HUES64 (cell line): ENCODE measurements around the gene CGN.
"Not testable (repeated sequence)": the region's sequence is repeated elsewhere in the genome, so short reads cannot be mapped to it uniquely, and the experiment has no call there.

Source experiments
- H3K27ac ChIP-seq: 2 replicates; pipeline ENCODE4 v1.7.0; 2013; ENCODE audit warnings: low read depth, low read length, inconsistent platforms
- H3K27me3 ChIP-seq: 2 replicates; pipeline ENCODE4 v1.6.1; 2013; ENCODE audit warnings: mild to moderate bottlenecking, low read length; ENCODE audit not compliant: insufficient read depth
- H3K36me3 ChIP-seq: 2 replicates; pipeline ENCODE4 v1.6.1; 2013; ENCODE audit warnings: mild to moderate bottlenecking, low read length; ENCODE audit not compliant: insufficient read depth
- H3K4me1 ChIP-seq: 2 replicates; pipeline ENCODE4 v1.6.1; 2013; ENCODE audit warnings: mild to moderate bottlenecking, low read length, moderate library complexity; ENCODE audit not compliant: insufficient read depth
- H3K4me3 ChIP-seq: 2 replicates; pipeline ENCODE4 v1.5.1; 2013; ENCODE audit warnings: mild to moderate bottlenecking, low read length, moderate library complexity
- H3K9ac ChIP-seq: 2 replicates; pipeline ENCODE4 v1.6.1; 2013; ENCODE audit warnings: mild to moderate bottlenecking, low read depth, low read length
- H3K9me3 ChIP-seq: 2 replicates; pipeline ENCODE4 v1.6.1; 2013; ENCODE audit warnings: low read depth, low read length; ENCODE audit not compliant: insufficient read depth
- WGBS: fragments of 150-250, 120-280 bp; methylation state at CpG from one replicate; pipeline ENCODE4 v1.1.7; 2013; ENCODE audit warnings: missing lambda C conversion rate; 5-methylcytosine and 5-hydroxymethylcytosine counted together

Gene CGN

GRCh38 chr1:151512326-151512725, 1.1 kb downstream of the CGN start:
- Histone ChIP-seq H3K27ac (no peak overlapping the region; the same call in 1 of the 2 replicates), H3K27me3 (0 out of 2 replicates have a peak, but pooled peaks cover 2% of the 10 kb centered on the region), H3K4me3 (peak overlapping the region; percentile 93), H3K9me3 (no peaks in the 10 kb centered on the region), H3K9ac (peak overlapping the region; percentile 62; the same call in 1 of the 2 replicates), H3K4me1 (peaks cover 41% of the 10 kb centered on the region), H3K36me3 (no peaks in the 10 kb centered on the region)
- WGBS = 39% methylated on average over 4 of the region's 4 CpGs

GRCh38 chr1:151512801-151513625, 1.8 kb downstream of the CGN start:
- peak overlapping the region; percentile 28; the same call in 1 of the 2 replicates for H3K9ac ChIP-seq

DNA sequence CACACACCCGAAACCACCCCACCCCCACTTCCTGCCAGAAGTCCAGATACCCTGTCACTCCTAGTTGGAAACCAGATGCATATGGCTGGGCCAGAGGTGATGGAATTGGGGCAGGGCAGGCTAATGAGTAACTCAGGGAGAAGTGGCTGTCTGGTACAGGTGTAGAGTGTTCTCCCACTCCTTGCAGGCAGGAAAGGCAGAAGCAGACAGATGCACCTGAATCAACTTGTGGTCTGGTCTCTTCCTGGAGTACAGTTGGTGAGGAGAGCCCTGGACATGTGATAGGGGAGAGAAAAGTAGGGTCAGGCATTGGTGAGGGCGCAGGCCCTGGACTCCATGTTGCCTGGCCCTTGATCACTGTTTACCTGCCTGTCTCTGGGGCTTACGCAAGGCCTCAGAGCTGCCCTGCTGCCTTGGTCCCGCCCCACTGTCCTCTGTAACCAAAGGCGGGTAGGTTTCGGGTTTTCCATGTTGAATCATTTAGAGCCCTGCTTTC, 2.5 kb downstream of the CGN start:
- 71% methylated on average over 6 of the region's 6 CpGs for WGBS
- H3K27ac ChIP-seq = peak overlapping the region; percentile 59
- H3K36me3 ChIP-seq = peaks cover 7% of the 10 kb centered on the region; the same call in 1 of the 2 replicates
- H3K9ac ChIP-seq = peak overlapping the region; percentile 28; the same call in 1 of the 2 replicates
- peaks cover 41% of the 10 kb centered on the region for H3K4me1 ChIP-seq
- no peaks in the 10 kb centered on the region for H3K9me3 ChIP-seq
- peak overlapping the region; percentile 93 for H3K4me3 ChIP-seq
- 0 out of 2 replicates have a peak, but pooled peaks cover 2% of the 10 kb centered on the region for H3K27me3 ChIP-seq

More at GRCh38 chr1:151512801-151513625, 1.8 kb downstream of the CGN start:
- Histone ChIP-seq H3K9me3 (no peaks in the 10 kb centered on the region), H3K36me3 (no peaks in the 10 kb centered on the region), H3K27ac (peak overlapping the region; percentile 59), H3K27me3 (0 out of 2 replicates have a peak, but pooled peaks cover 2% of the 10 kb centered on the region), H3K4me3 (peak overlapping the region; percentile 93), H3K4me1 (peaks cover 41% of the 10 kb centered on the region)
- WGBS = 52% methylated on average over 8 of the region's 8 CpGs

- Histone ChIP-seq H3K4me3 (no peak overlapping the region), H3K4me1 (peaks cover 41% of the 10 kb centered on the region), H3K9ac (no peak overlapping the region), H3K36me3 (peaks cover 14% of the 10 kb centered on the region), H3K9me3 (no peaks in the 10 kb centered on the region), H3K27ac (peak overlapping the region; percentile 59), H3K27me3 (0 out of 2 replicates have a peak, but pooled peaks cover 2% of the 10 kb centered on the region)
- WGBS = 89% methylated on average over 4 of the region's 4 CpGs
Measured at GRCh38 chr1:151514366-151514765, 3.2 kb downstream of the CGN start.

GRCh38 chr1:151515265-151515664, 4.1 kb downstream of the CGN start:
- WGBS = 95% methylated on average over 3 of the region's 4 CpGs
- Histone ChIP-seq H3K36me3 (peaks cover 22% of the 10 kb centered on the region), H3K9me3 (no peaks in the 10 kb centered on the region), H3K4me1 (peaks cover 37% of the 10 kb centered on the region), H3K4me3 (no peak overlapping the region), H3K27me3 (0 out of 2 replicates have a peak, but pooled peaks cover 2% of the 10 kb centered on the region), H3K27ac (peak overlapping the region; percentile 60; the same call in 1 of the 2 replicates), H3K9ac (no peak overlapping the region; the same call in 1 of the 2 replicates)

GRCh38 chr1:151516031-151516511, 4.9 kb downstream of the CGN start:
- WGBS = 53% methylated on average over 1 of the region's 1 CpG
- H3K36me3 ChIP-seq = peaks cover 31% of the 10 kb centered on the region
- no peaks in the 10 kb centered on the region for H3K9me3 ChIP-seq
- peak overlapping the region; percentile 16; the same call in 1 of the 2 replicates for H3K9ac ChIP-seq
- 0 out of 2 replicates have a peak, but pooled peaks cover 2% of the 10 kb centered on the region for H3K27me3 ChIP-seq
- no peak overlapping the region for H3K4me3 ChIP-seq
- H3K4me1 ChIP-seq = peaks cover 34% of the 10 kb centered on the region
- H3K27ac ChIP-seq = peak overlapping the region; percentile 60

- WGBS = 93% methylated on average over 12 of the region's 12 CpGs
- H3K4me1 ChIP-seq = peaks cover 18% of the 10 kb centered on the region
- H3K9me3 ChIP-seq = no peaks in the 10 kb centered on the region
- H3K9ac ChIP-seq = no peak overlapping the region; the same call in 1 of the 2 replicates
- H3K27me3 ChIP-seq = no peaks in the 10 kb centered on the region
- H3K27ac ChIP-seq = no peak overlapping the region
- no peak overlapping the region for H3K4me3 ChIP-seq
- H3K36me3 ChIP-seq = peaks cover 42% of the 10 kb centered on the region
Measured at GRCh38 chr1:151518431-151518830, 7.2 kb downstream of the CGN start.

DNA sequence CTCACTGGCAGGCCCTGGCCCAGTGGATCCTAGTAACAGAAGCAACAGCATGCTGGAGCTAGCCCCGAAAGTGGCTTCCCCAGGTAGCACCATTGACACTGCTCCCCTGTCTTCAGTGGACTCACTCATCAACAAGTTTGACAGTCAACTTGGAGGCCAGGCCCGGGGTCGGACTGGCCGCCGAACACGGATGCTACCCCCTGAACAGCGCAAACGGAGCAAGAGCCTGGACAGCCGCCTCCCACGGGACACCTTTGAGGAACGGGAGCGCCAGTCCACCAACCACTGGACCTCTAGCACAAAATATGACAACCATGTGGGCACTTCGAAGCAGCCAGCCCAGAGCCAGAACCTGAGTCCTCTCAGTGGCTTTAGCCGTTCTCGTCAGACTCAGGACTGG, 7.7 kb downstream of the CGN start:
- Histone ChIP-seq H3K4me3 (no peak overlapping the region), H3K27me3 (no peaks in the 10 kb centered on the region), H3K4me1 (peaks cover 13% of the 10 kb centered on the region), H3K9ac (no peak overlapping the region), H3K36me3 (peaks cover 47% of the 10 kb centered on the region), H3K9me3 (no peaks in the 10 kb centered on the region), H3K27ac (no peak overlapping the region)
- 97% methylated on average over 15 of the region's 15 CpGs for WGBS

DNA sequence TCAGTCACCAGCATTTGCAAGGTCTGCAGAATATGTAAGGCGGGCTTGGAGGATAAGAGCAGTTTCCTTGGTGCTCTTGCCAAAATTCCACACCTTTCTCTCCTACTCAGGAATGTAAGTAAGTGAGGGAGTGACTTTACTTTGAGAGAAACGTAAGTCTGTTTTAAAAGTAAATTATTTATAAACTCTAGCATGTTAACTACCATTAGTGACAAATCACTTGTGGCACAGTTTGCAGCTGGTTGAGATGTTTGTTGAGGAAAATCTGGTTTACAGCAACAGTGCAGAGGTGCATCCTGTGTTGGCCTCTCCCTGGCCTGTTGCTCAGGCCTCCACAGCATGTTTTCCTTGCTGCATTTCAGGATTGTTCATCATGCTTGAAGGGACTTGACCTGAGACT, 8.5 kb downstream of the CGN start:
- peaks cover 54% of the 10 kb centered on the region for H3K36me3 ChIP-seq
- no peak overlapping the region for H3K9ac ChIP-seq
- H3K27me3 ChIP-seq = no peaks in the 10 kb centered on the region
- no peaks in the 10 kb centered on the region for H3K9me3 ChIP-seq
- H3K4me3 ChIP-seq = no peak overlapping the region
- 100% methylated on average over 1 of the region's 2 CpGs for WGBS
- H3K27ac ChIP-seq = no peak overlapping the region
- H3K4me1 ChIP-seq = peaks cover 8% of the 10 kb centered on the region

- H3K4me3 ChIP-seq = no peak overlapping the region
- H3K9me3 ChIP-seq = no peaks in the 10 kb centered on the region
- no peak overlapping the region for H3K27ac ChIP-seq
- H3K9ac ChIP-seq = no peak overlapping the region
- 88% methylated on average over 4 of the region's 4 CpGs for WGBS
- H3K36me3 ChIP-seq = peaks cover 60% of the 10 kb centered on the region
- H3K27me3 ChIP-seq = no peaks in the 10 kb centered on the region
- peaks cover 8% of the 10 kb centered on the region for H3K4me1 ChIP-seq
Measured at GRCh38 chr1:151520359-151520758, 9.2 kb downstream of the CGN start.

DNA sequence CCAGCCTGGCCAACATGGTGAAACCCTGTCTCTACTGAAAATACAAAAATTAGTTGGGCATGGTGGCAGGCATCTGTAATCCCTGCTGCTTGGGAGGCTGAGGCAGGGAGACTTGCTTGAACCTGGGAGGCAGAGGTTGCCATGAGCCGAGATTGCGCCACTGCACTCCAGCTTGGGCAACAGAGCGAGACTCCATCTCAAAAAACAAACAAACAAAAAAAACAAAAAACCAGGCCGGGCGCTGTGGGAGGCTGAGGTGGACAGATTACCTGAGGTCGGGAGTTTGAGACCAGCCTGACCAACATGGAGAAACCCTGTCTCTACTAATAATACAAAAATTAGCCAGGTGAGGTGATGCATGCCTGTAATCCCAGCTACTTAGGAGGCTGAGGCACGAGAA, 11.2 kb downstream of the CGN start:
- WGBS = 96% methylated on average over 6 of the region's 7 CpGs
- H3K27ac ChIP-seq, H3K27me3 ChIP-seq, H3K4me1 ChIP-seq, H3K9ac ChIP-seq, H3K9me3 ChIP-seq, H3K4me3 ChIP-seq: not testable (repeated sequence)
- peaks cover 71% of the 10 kb centered on the region for H3K36me3 ChIP-seq
